Fibroblast of lung (primary cell): Measurements from ENCODE around the gene PLXNA2. TPM values are rescaled to one million over a fixed set of nuclear protein-coding genes. Genes with fewer than 3 reads are reported as not detected.
A peak's percentile ranks its signal among the peaks of the same experiment; 100 is the strongest.

ENCODE experiments used
- DNase-seq, 2 donors: peaks; one replicate each; pipeline versions ENCODE4 v3.0.0 to v3.0.0-alpha.2; 2010; ENCODE audit warnings: low read depth in 2 of 2
- H2AFZ ChIP-seq: 2 replicates; pipeline ENCODE4 v1.5.1; 2012; ENCODE audit warnings: low read length, control low read depth, inconsistent platforms
- H3K27ac ChIP-seq: 2 replicates; pipeline ENCODE4 v1.5.1; 2011; ENCODE audit warnings: low read length, control low read depth; ENCODE audit not compliant: insufficient read depth
- H3K27me3 ChIP-seq: 2 replicates; pipeline ENCODE4 v1.5.1; 2011; ENCODE audit warnings: mild to moderate bottlenecking, low read length; ENCODE audit not compliant: control insufficient read depth, insufficient read depth
- H3K36me3 ChIP-seq: 2 replicates; pipeline ENCODE4 v1.5.1; 2011; ENCODE audit warnings: low read length; ENCODE audit not compliant: control insufficient read depth, insufficient read depth
- H3K4me1 ChIP-seq: 2 replicates; pipeline ENCODE4 v1.5.1; 2011; ENCODE audit warnings: low read length; ENCODE audit not compliant: control insufficient read depth, insufficient read depth; ENCODE audit errors: extremely low read depth
- H3K4me2 ChIP-seq: 2 replicates; pipeline ENCODE4 v1.5.1; 2011; ENCODE audit warnings: low read length, control low read depth; ENCODE audit not compliant: insufficient read depth; ENCODE audit errors: extremely low read depth
- H3K4me3 ChIP-seq, 4 experiments: fragments of 200-600 bp in 1 of 4; sonication (generic) in 1 of 4; replicated peaks in 1 of 4; 2 replicates each; pipeline ENCODE4 v1.5.1; 2011 to 2016; ENCODE audit warnings: low read length in 4 of 4, low read depth in 3 of 4, mild to moderate bottlenecking in 3 of 4, control low read depth in 2 of 4, inconsistent platforms in 1 of 4, mixed read lengths in 1 of 4; ENCODE audit not compliant: insufficient read depth in 1 of 4; ENCODE audit errors: control extremely low read depth in 1 of 4
- H3K79me2 ChIP-seq: 2 replicates; pipeline ENCODE4 v1.5.1; 2012; ENCODE audit warnings: mild to moderate bottlenecking, low read length, inconsistent platforms; ENCODE audit not compliant: control insufficient read depth, insufficient read depth
- H3K9ac ChIP-seq: 2 replicates; pipeline ENCODE4 v1.5.1; 2011; ENCODE audit warnings: mild to moderate bottlenecking, low read length, control low read depth; ENCODE audit not compliant: insufficient read depth
- H3K9me3 ChIP-seq: 2 replicates; pipeline ENCODE4 v1.5.1; 2012; ENCODE audit warnings: low read depth, low read length; ENCODE audit not compliant: control insufficient read depth, insufficient read depth
- H4K20me1 ChIP-seq: 2 replicates; pipeline ENCODE4 v1.5.1; 2011; ENCODE audit warnings: low read length; ENCODE audit not compliant: control insufficient read depth, insufficient read depth; ENCODE audit errors: extremely low read depth
- CTCF ChIP-seq, 2 donors: IDR thresholded peaks in 1 of 2; conservative IDR thresholded peaks in 1 of 2; 1 replicate in 1 of 2; 2 replicates in 1 of 2; pipeline ENCODE4 v1.5.1; 2011 to 2012; ENCODE audit warnings: low read length in 2 of 2, control low read depth in 1 of 2, inconsistent platforms in 1 of 2, low read depth in 1 of 2, mild to moderate bottlenecking in 1 of 2
- EZH2 ChIP-seq: IDR thresholded peaks from 2 replicates; pipeline ENCODE4 v1.5.1; 2012; ENCODE audit warnings: low read length, control low read depth, mild to moderate bottlenecking; ENCODE audit errors: missing control alignments
- polyA plus RNA-seq, 2 donors: library from polyadenylated mRNA; depleted of rRNA in 1 of 2; stranded (reverse) in 1 of 2; unstranded in 1 of 2; fragments of >200 nt; gene quantifications; 2 replicates each; pipeline ENCODE4 v1.2.1, GENCODE V29; 2011 to 2012; ENCODE audit warnings: missing spikeins in 1 of 2
- total RNA-seq: library from RNA; depleted of rRNA; stranded (reverse); fragments of >200 nt; gene quantifications from 2 replicates; pipeline ENCODE4 v1.2.1, GENCODE V29; 2014

Gene PLXNA2
- total and polyA plus RNA-seq, 2 donors (not counting 1 experiment from before 2014, with no cell fraction given): 0.43 to 2.0 TPM

DNA sequence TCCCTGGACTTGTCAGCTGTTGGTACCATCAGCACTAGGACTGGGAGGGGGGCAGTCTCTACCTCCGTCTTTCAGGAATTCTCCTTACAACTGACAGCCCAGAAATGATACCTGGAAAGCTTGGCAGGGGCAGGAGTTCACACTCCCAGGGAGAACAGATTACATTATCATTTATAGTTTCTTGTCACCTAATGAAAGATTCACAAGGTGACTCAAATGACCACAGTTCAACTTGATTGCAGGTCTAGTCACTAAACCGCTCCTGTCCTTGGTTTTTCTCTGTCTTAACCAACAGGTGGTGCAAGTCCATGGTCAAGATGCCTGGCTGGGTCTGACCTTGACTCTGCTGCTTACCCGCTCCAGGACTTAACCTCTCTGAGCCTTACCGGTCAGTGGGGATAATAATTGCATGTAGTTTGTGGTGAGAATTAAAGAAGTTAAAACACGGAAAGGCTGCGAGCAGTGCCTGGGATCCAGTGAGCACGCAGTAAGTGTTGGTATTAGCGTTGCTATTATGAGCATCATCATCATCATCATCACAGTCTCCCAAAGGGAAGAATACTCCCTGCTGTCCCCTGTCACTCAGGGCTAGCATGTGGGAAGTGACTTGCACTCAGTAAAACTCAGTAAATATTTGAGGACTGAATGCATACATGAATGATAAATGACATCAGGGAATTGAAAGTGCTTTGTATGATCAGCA, 207.9 kb downstream of the PLXNA2 start:
- Histone ChIP-seq H3K9ac (no peak overlapping the region), H3K79me2 (no peaks in the 10 kb centered on the region), H3K4me1 (no peaks in the 10 kb centered on the region), H3K9me3 (no peaks in the 10 kb centered on the region), H3K27me3 (no peaks in the 10 kb centered on the region), H2AFZ (no peak overlapping the region), H3K27ac (no peak overlapping the region), H4K20me1 (no peaks in the 10 kb centered on the region), H3K4me2 (no peak overlapping the region), H3K36me3 (no peaks in the 10 kb centered on the region), H3K4me3 (no peak overlapping the region)
- TF ChIP-seq CTCF (conservative IDR thresholded peaks at IDR 0.05 in 1 of 2, IDR thresholded peaks at IDR 0.05 in 1 of 2; ENCODE audit: low read depth in 1 of 2, low read length in 2 of 2) (peak in 1 of 2 donors; percentile 27), EZH2 (no peak)
- DNase-seq: peak in 1 of 2 donors; percentile 34

- Histone ChIP-seq H4K20me1 (no peaks in the 10 kb centered on the region), H3K9me3 (no peaks in the 10 kb centered on the region), H3K27ac (no peak overlapping the region), H3K4me2 (no peak overlapping the region), H2AFZ (no peak overlapping the region), H3K27me3 (no peaks in the 10 kb centered on the region), H3K36me3 (no peaks in the 10 kb centered on the region), H3K9ac (no peak overlapping the region), H3K4me1 (peaks cover 4% of the 10 kb centered on the region), H3K79me2 (no peaks in the 10 kb centered on the region), H3K4me3 (no peak overlapping the region)
- DNase-seq: no peak
- TF ChIP-seq CTCF (conservative IDR thresholded peaks at IDR 0.05 in 1 of 2, IDR thresholded peaks at IDR 0.05 in 1 of 2; ENCODE audit: low read depth in 1 of 2, low read length in 2 of 2): no peak
- TF ChIP-seq EZH2: no peak
These were observed 210.0 kb downstream of the PLXNA2 start for GRCh38 chr1:208034135-208034534.

DNA sequence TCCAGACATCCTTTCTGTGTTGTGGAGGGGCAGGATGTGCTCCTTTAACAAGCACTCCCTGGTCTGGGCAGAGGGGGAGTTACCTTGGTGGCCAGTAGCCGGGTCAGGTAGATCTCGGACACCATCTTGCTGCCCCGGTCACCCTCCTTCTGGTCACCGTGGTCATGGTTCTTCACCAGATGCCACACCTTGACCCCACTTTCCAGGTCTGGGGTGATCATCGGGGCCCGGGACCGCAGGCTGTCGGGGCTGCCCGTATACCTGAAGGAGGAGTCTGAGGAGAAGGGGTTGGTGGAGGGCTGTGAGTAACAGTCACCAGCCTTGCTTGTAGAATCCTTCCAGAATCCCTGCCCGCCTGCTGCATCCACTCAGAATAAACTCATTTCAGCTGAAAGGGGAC, 210.9 kb downstream of the PLXNA2 start:
- no peaks in the 10 kb centered on the region for H3K79me2 ChIP-seq
- no peak for DNase-seq
- no peaks in the 10 kb centered on the region for H4K20me1 ChIP-seq
- H3K9me3 ChIP-seq: no peaks in the 10 kb centered on the region
- no peaks in the 10 kb centered on the region for H3K27me3 ChIP-seq
- H3K27ac ChIP-seq: no peak overlapping the region
- no peak overlapping the region for H3K4me3 ChIP-seq
- H2AFZ ChIP-seq: no peak overlapping the region
- TF ChIP-seq CTCF (conservative IDR thresholded peaks at IDR 0.05 in 1 of 2, IDR thresholded peaks at IDR 0.05 in 1 of 2; ENCODE audit: low read depth in 1 of 2, low read length in 2 of 2) (no peak), EZH2 (no peak)
- no peak overlapping the region for H3K9ac ChIP-seq
- no peak overlapping the region for H3K4me2 ChIP-seq
- H3K36me3 ChIP-seq: no peaks in the 10 kb centered on the region
- peaks cover 4% of the 10 kb centered on the region for H3K4me1 ChIP-seq
